HepG2 (cell line): ENCODE measurements around the gene ENO1. TPM values are rescaled to one million over a fixed set of nuclear protein-coding genes. Genes with fewer than 3 reads are reported as not detected.
A peak's percentile ranks its signal among the peaks of the same experiment; 100 is the strongest.

Experiments
- CBX5 ChIP-seq: sonication (generic); formaldehyde crosslinking; IDR thresholded peaks from 2 replicates; pipeline ENCODE4 v1.4.0; 2020; ENCODE audit warnings: missing genetic modification reagents, borderline replicate concordance
- FOXA1 ChIP-seq, 2 experiments: fragments of 450-650 bp in 1 of 2; sonication (generic) in 1 of 2; formaldehyde crosslinking in 1 of 2; IDR thresholded peaks; 2 replicates each; pipeline versions ENCODE4 v1.4.0 to v1.6.1; 2016 to 2020; ENCODE audit warnings: missing genetic modification reagents in 1 of 2
- GABPA ChIP-seq, 2 experiments: IDR thresholded peaks; 2 replicates each; pipeline ENCODE4 v1.6.1; 2011 to 2016; ENCODE audit warnings: low read depth in 2 of 2, low read length in 1 of 2, missing biosample characterization in 1 of 2, missing genetic modification characterization in 1 of 2
- GTF3A ChIP-seq: sonication (generic); formaldehyde crosslinking; conservative IDR thresholded peaks from 2 replicates; pipeline ENCODE4 v1.4.0; 2020; ENCODE audit warnings: mild to moderate bottlenecking, missing genetic modification reagents
- HOXA9 ChIP-seq: sonication (generic); formaldehyde crosslinking; IDR thresholded peaks from 2 replicates; pipeline ENCODE4 v1.8.1; 2022; ENCODE audit warnings: missing genetic modification reagents, mild to moderate bottlenecking, moderate library complexity, borderline replicate concordance
- PCBP2 ChIP-seq: fragments of 200-400 bp; formaldehyde crosslinking; optimal IDR thresholded peaks from 2 replicates; pipeline ENCODE3; 2018; ENCODE audit warnings: low read length, low read depth; ENCODE audit not compliant: poor library complexity, severe bottlenecking
- PITX1 ChIP-seq: sonication (generic); formaldehyde crosslinking; IDR thresholded peaks from 2 replicates; pipeline ENCODE4 v1.5.1; 2020; ENCODE audit warnings: mild to moderate bottlenecking, missing genetic modification reagents
- POLR2G ChIP-seq: fragments of 200-400 bp; formaldehyde crosslinking; IDR thresholded peaks from 2 replicates; pipeline ENCODE4 v1.6.1; 2018; ENCODE audit warnings: mild to moderate bottlenecking, low read depth, low read length, moderate library complexity
- RAD21 ChIP-seq: fragments of 450-650 bp; formaldehyde crosslinking; IDR thresholded peaks from 2 replicates; pipeline ENCODE4 v1.5.0; 2020; ENCODE audit warnings: mild to moderate bottlenecking
- SOX6 ChIP-seq, 2 experiments: fragments of 450-650 bp in 1 of 2; sonication (generic) in 1 of 2; formaldehyde crosslinking in 1 of 2; IDR thresholded peaks; 2 replicates each; pipeline versions ENCODE4 v1.4.0 to v1.6.1; 2017 to 2020; ENCODE audit warnings: antibody characterized with exemption in 1 of 2, mild to moderate bottlenecking in 1 of 2, missing genetic modification reagents in 1 of 2
- TAF1 ChIP-seq: sonication (generic); formaldehyde crosslinking; IDR thresholded peaks from 2 replicates; pipeline ENCODE4 v1.4.0; 2020; ENCODE audit warnings: missing genetic modification reagents
- TGIF2 ChIP-seq: IDR thresholded peaks from 2 replicates; pipeline ENCODE4 v1.6.1; 2016; ENCODE audit warnings: control low read depth, missing compliant biosample characterization
- TMF1 ChIP-seq: sonication (generic); formaldehyde crosslinking; IDR thresholded peaks from 2 replicates; pipeline ENCODE4 v1.8.1; 2022; ENCODE audit warnings: low read depth, missing genetic modification reagents
- ZNF263 ChIP-seq: sonication (generic); formaldehyde crosslinking; IDR thresholded peaks from 2 replicates; pipeline ENCODE4 v1.4.0; 2020; ENCODE audit warnings: missing genetic modification reagents
- ZNF432 ChIP-seq: sonication (generic); formaldehyde crosslinking; IDR thresholded peaks from 2 replicates; pipeline ENCODE4 v1.5.0; 2020; ENCODE audit warnings: missing genetic modification reagents, mild to moderate bottlenecking, borderline replicate concordance
- ZNF614 ChIP-seq: IDR thresholded peaks from 2 replicates; pipeline ENCODE4 v1.6.1; 2018; ENCODE audit warnings: missing biosample characterization, missing genetic modification reagents, inconsistent platforms, borderline replicate concordance
- ZNF629 ChIP-seq: sonication (generic); formaldehyde crosslinking; conservative IDR thresholded peaks from 2 replicates; pipeline ENCODE4 v1.5.0; 2020; ENCODE audit warnings: missing genetic modification reagents
- ZNF709 ChIP-seq: sonication (generic); formaldehyde crosslinking; IDR thresholded peaks from 2 replicates; pipeline ENCODE4 v1.5.0; 2020; ENCODE audit warnings: mild to moderate bottlenecking, missing genetic modification reagents
- ZNF749 ChIP-seq: sonication (generic); formaldehyde crosslinking; IDR thresholded peaks from 2 replicates; pipeline ENCODE4 v1.8.0; 2022; ENCODE audit warnings: mild to moderate bottlenecking, missing genetic modification reagents, moderate library complexity, borderline replicate concordance
- ZSCAN21 ChIP-seq: sonication (generic); formaldehyde crosslinking; IDR thresholded peaks from 2 replicates; pipeline ENCODE4 v1.8.0; 2022; ENCODE audit warnings: mild to moderate bottlenecking, missing genetic modification reagents, moderate library complexity, borderline replicate concordance
- polyA plus RNA-seq, 8 experiments: library from polyadenylated mRNA; depleted of rRNA in 3 of 8; stranded (reverse) in 7 of 8; unstranded in 1 of 8; fragments of >200 nt; fragmentation: Illumina TruSeq in 4 of 8; extraction: Trizol in 4 of 8; gene quantifications; 2 replicates each; pipeline versions ENCODE4 v1.2.1 to v1.2.3, GENCODE V29; 2011 to 2016; ENCODE audit warnings: low read depth in 4 of 8, missing spikeins in 1 of 8, mixed read lengths in 1 of 8; ENCODE audit not compliant: insufficient read depth in 1 of 8
- total RNA-seq, 5 experiments: library from RNA; depleted of rRNA; stranded (reverse); fragments of >200 nt; fragmentation: Illumina TruSeq; extraction: Trizol; gene quantifications; 2 replicates each; pipeline ENCODE4 v1.2.3, GENCODE V29; 2016; ENCODE audit warnings: low read depth in 1 of 5
- TF ChIP-seq, protein P1 (sequence below): sonication (generic); formaldehyde crosslinking; IDR thresholded peaks from 2 replicates; pipeline ENCODE4 v1.8.1; 2022; ENCODE audit warnings: low read depth, mild to moderate bottlenecking, missing genetic modification reagents
- TF ChIP-seq, protein P2 (sequence below): IDR thresholded peaks from 2 replicates; pipeline ENCODE4 v1.6.1; 2016; ENCODE audit warnings: low read depth
- TF ChIP-seq, protein P3 (sequence below): sonication (generic); formaldehyde crosslinking; IDR thresholded peaks from 2 replicates; pipeline ENCODE4; 2020; ENCODE audit warnings: missing genetic modification reagents, mild to moderate bottlenecking, borderline replicate concordance

The ENO1 gene
- total and polyA plus RNA-seq, 2 of the 13 experiments (the other 11 are each of a cell fraction or from before 2014, with no cell fraction given), result 1,559 to 3,103 TPM

DNA sequence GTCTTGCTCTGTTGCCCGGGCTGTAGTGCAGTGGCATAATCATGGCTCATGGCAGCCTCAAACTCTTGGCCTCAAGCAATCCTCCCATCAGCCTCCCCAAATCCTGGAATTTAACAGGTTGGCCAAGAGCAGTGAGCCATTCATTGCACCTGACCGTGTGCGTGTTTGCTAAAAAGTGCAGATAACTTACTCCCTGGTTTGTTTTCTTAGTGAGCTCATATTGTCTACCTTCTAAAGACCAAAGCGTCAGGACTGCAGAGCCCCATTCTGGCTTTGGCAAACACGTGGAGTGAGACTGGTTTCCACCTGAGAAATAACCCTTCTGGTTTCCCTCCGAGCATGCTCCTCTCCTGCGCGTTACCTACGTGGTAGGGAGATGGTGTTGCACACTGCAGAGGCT, 35.0 kb upstream of the ENO1 start (continued):
- no peak for TF ChIP-seq ZNF432
- peak; percentile 22; the same call in 1 of the 2 replicates for TF ChIP-seq ZNF629 (CRISPR knock-in tag)
- TF ChIP-seq TAF1 (CRISPR knock-in tag), result no peak
- no peak for TF ChIP-seq HOXA9 (CRISPR knock-in tag)
- peak; percentile 64 for TF ChIP-seq TGIF2
- peak; percentile 73; the same call in 1 of the 2 replicates for TF ChIP-seq ZNF614 (CRISPR knock-in tag)
- no peak for TF ChIP-seq PCBP2
- peak; percentile 33; the same call in 1 of the 2 replicates for TF ChIP-seq ZNF263 (CRISPR knock-in tag)
- no peak for TF ChIP-seq GTF3A (CRISPR knock-in tag)
- no peak for TF ChIP-seq FOXA1 (IDR thresholded peaks at IDR 0.05)
- peak; percentile 35; the same call in 1 of the 2 replicates for TF ChIP-seq FOXA1 (CRISPR knock-in tag; IDR thresholded peaks at IDR 0.05)
- TF ChIP-seq ZSCAN21 (CRISPR knock-in tag), result no peak
- TF ChIP-seq, protein P1, sequence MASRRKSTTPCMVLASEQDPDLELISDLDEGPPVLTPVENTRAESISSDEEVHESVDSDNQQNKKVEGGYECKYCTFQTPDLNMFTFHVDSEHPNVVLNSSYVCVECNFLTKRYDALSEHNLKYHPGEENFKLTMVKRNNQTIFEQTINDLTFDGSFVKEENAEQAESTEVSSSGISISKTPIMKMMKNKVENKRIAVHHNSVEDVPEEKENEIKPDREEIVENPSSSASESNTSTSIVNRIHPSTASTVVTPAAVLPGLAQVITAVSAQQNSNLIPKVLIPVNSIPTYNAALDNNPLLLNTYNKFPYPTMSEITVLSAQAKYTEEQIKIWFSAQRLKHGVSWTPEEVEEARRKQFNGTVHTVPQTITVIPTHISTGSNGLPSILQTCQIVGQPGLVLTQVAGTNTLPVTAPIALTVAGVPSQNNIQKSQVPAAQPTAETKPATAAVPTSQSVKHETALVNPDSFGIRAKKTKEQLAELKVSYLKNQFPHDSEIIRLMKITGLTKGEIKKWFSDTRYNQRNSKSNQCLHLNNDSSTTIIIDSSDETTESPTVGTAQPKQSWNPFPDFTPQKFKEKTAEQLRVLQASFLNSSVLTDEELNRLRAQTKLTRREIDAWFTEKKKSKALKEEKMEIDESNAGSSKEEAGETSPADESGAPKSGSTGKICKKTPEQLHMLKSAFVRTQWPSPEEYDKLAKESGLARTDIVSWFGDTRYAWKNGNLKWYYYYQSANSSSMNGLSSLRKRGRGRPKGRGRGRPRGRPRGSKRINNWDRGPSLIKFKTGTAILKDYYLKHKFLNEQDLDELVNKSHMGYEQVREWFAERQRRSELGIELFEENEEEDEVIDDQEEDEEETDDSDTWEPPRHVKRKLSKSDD (CRISPR knock-in tag), result 0 out of 2 replicates have a peak, but pooled peaks have one; percentile 30
- no peak for TF ChIP-seq TMF1 (CRISPR knock-in tag)
- TF ChIP-seq, protein P2, sequence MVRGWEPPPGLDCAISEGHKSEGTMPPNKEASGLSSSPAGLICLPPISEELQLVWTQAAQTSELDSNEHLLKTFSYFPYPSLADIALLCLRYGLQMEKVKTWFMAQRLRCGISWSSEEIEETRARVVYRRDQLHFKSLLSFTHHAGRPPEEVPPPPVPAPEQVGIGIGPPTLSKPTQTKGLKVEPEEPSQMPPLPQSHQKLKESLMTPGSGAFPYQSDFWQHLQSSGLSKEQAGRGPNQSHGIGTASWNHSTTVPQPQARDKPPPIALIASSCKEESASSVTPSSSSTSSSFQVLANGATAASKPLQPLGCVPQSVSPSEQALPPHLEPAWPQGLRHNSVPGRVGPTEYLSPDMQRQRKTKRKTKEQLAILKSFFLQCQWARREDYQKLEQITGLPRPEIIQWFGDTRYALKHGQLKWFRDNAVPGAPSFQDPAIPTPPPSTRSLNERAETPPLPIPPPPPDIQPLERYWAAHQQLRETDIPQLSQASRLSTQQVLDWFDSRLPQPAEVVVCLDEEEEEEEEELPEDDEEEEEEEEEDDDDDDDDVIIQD (CRISPR knock-in tag), result no peak; the same call in 1 of the 2 replicates
- TF ChIP-seq PITX1, result peak; percentile 78
- TF ChIP-seq GABPA (IDR thresholded peaks at IDR 0.05; ENCODE audit: low read depth, low read length), result no peak
- peak; percentile 27; the same call in 1 of the 2 replicates for TF ChIP-seq GABPA (CRISPR knock-in tag; IDR thresholded peaks at IDR 0.05; ENCODE audit: low read depth)
- no peak for TF ChIP-seq RAD21 (CRISPR knock-in tag)
- TF ChIP-seq, protein P3, sequence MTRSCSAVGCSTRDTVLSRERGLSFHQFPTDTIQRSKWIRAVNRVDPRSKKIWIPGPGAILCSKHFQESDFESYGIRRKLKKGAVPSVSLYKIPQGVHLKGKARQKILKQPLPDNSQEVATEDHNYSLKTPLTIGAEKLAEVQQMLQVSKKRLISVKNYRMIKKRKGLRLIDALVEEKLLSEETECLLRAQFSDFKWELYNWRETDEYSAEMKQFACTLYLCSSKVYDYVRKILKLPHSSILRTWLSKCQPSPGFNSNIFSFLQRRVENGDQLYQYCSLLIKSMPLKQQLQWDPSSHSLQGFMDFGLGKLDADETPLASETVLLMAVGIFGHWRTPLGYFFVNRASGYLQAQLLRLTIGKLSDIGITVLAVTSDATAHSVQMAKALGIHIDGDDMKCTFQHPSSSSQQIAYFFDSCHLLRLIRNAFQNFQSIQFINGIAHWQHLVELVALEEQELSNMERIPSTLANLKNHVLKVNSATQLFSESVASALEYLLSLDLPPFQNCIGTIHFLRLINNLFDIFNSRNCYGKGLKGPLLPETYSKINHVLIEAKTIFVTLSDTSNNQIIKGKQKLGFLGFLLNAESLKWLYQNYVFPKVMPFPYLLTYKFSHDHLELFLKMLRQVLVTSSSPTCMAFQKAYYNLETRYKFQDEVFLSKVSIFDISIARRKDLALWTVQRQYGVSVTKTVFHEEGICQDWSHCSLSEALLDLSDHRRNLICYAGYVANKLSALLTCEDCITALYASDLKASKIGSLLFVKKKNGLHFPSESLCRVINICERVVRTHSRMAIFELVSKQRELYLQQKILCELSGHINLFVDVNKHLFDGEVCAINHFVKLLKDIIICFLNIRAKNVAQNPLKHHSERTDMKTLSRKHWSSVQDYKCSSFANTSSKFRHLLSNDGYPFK (CRISPR knock-in tag), result peak; percentile 36; the same call in 1 of the 2 replicates
- no peak for TF ChIP-seq ZNF749 (CRISPR knock-in tag)
- TF ChIP-seq ZNF709, result 0 out of 2 replicates have a peak, but pooled peaks have one; percentile 32
- TF ChIP-seq CBX5 (CRISPR knock-in tag), result no peak
- no peak for TF ChIP-seq POLR2G
- TF ChIP-seq SOX6 (IDR thresholded peaks at IDR 0.05), result no peak
- peak; percentile 79 for TF ChIP-seq SOX6 (CRISPR knock-in tag; IDR thresholded peaks at IDR 0.05)
